ENCODE measurements around the gene SLC18A3. TPM values are rescaled to one million over a fixed set of nuclear protein-coding genes. Genes with fewer than 3 reads are reported as not detected.

Gene SLC18A3
- polyA plus RNA-seq, 1 experiment = not detected

- Histone ChIP-seq H3K27me3 (ENCODE audit: control insufficient read depth, insufficient read depth, low read length) (peaks cover 2% of the 10 kb centered on the region), H3K4me3 (ENCODE audit: low read depth, low read length) (no peak overlapping the region), H3K9me3 (ENCODE audit: control insufficient read depth, insufficient read depth, low read length) (no peaks in the 10 kb centered on the region; the same call in 1 of the 2 replicates), H3K27ac (ENCODE audit: low read depth, low read length) (no peak overlapping the region)
- POLR2A ChIA-PET = no interaction called here
- CTCF ChIA-PET = no interaction called here
- TF ChIP-seq CTCF (IDR thresholded peaks at IDR 0.05; ENCODE audit: low read depth, low read length) = no peak
- DNase-seq (ENCODE audit: low read depth, low spot score) = no peak
Observed at GRCh38 chr10:49651039-49651835, 41.1 kb downstream of the SLC18A3 start.

GRCh38 chr10:49651917-49652316 is 41.8 kb downstream of the SLC18A3 start:
- Histone ChIP-seq H3K4me3 (ENCODE audit: low read depth, low read length) (no peak overlapping the region), H3K27ac (ENCODE audit: low read depth, low read length) (no peak overlapping the region), H3K9me3 (ENCODE audit: control insufficient read depth, insufficient read depth, low read length) (no peaks in the 10 kb centered on the region), H3K27me3 (ENCODE audit: control insufficient read depth, insufficient read depth, low read length) (peaks cover 2% of the 10 kb centered on the region)
- no peak for TF ChIP-seq CTCF (IDR thresholded peaks at IDR 0.05; ENCODE audit: low read depth, low read length)
- no peak for DNase-seq (ENCODE audit: low read depth, low spot score)
- CTCF ChIA-PET = no interaction called here
- POLR2A ChIA-PET = no interaction called here

GRCh38 chr10:49652421-49653272 is 42.5 kb downstream of the SLC18A3 start:
- Histone ChIP-seq H3K4me3 (ENCODE audit: low read depth, low read length) (no peak overlapping the region), H3K9me3 (ENCODE audit: control insufficient read depth, insufficient read depth, low read length) (no peaks in the 10 kb centered on the region), H3K27me3 (ENCODE audit: control insufficient read depth, insufficient read depth, low read length) (peaks cover 2% of the 10 kb centered on the region), H3K27ac (ENCODE audit: low read depth, low read length) (no peak overlapping the region)
- ChIA-PET CTCF (no interaction called here), POLR2A (no interaction called here)
- DNase-seq (ENCODE audit: low read depth, low spot score) = no peak
- TF ChIP-seq CTCF (IDR thresholded peaks at IDR 0.05; ENCODE audit: low read depth, low read length) = no peak

- H3K9me3 ChIP-seq (ENCODE audit: control insufficient read depth, insufficient read depth, low read length) = no peaks in the 10 kb centered on the region
- DNase-seq (ENCODE audit: low read depth, low spot score) = no peak
- CTCF ChIA-PET = no interaction called here
- no peak overlapping the region for H3K4me3 ChIP-seq (ENCODE audit: low read depth, low read length)
- H3K27me3 ChIP-seq (ENCODE audit: control insufficient read depth, insufficient read depth, low read length) = peaks cover 2% of the 10 kb centered on the region
- no peak overlapping the region for H3K27ac ChIP-seq (ENCODE audit: low read depth, low read length)
- no peak for TF ChIP-seq CTCF (IDR thresholded peaks at IDR 0.05; ENCODE audit: low read depth, low read length)
- POLR2A ChIA-PET = no interaction called here
Observed at GRCh38 chr10:49653273-49653929, 43.3 kb downstream of the SLC18A3 start.
